Fibroblast of skin of abdomen (primary cell): ENCODE measurements around the gene FKBP5.
"Not testable (repeated sequence)": the region's sequence is repeated elsewhere in the genome, so short reads cannot be mapped to it uniquely, and the experiment has no call there.

ENCODE experiments used
- DNase-seq: peaks from one replicate; pipeline ENCODE4 v3.0.0-alpha.2; 2013

The FKBP5 gene

DNA sequence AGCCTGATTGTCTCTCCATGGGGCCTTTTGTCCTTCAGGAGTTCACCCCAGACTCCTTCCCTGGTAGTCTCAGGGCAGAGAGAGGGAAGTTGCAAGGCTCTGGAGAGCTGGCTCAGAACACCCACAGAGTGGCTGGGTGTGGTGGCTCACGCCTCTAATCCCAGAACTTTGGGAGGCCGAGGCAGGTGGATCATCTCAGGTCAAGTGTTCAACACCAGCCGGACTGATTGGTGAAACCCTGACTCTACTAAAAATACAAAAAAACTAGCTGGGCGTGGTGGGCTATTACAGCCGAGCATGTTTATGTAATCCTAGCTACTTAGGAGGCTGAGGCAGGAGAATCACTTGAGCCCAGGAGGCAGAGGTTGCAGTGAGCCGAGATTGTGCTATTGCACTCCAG lies 152.9 kb downstream of the FKBP5 start:
- DNase-seq, result not testable (repeated sequence)

DNA sequence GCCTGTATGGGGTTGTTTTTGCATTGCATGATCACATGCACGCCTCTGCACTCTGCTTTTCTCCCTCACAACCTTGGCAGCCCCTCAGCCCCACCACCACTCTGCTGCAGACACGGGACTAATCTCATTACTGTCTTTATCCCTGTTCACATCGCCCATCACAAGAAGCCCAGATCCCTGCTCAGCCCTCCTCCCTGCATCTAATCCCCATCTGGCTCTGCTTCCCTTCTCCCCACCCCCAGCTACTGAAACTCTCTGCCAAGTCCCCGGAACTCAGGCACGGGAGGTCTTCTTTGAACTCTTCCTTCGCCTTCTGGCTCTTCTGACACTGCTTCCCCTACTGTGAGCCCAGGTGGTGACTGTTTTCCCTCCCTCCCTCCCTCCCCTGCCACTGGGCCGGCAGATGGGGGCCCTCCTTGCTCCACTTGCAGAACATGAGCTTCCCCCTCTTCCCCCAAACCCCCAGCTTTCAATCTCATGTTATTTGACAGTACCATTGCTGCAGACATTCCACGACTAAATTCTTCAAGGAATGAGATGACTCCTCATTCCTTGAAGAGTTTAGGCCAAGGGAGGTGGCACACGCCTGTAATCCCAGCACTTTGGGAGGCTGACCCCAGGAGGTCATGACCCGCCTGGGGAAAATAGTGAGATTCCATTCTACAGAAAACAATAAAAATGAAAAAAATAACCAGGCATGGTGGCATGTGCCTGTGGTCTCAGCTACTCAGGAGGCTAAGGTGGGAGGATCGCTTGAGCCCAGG lies 154.1 kb downstream of the FKBP5 start:
- peak; percentile 38 for DNase-seq

DNA sequence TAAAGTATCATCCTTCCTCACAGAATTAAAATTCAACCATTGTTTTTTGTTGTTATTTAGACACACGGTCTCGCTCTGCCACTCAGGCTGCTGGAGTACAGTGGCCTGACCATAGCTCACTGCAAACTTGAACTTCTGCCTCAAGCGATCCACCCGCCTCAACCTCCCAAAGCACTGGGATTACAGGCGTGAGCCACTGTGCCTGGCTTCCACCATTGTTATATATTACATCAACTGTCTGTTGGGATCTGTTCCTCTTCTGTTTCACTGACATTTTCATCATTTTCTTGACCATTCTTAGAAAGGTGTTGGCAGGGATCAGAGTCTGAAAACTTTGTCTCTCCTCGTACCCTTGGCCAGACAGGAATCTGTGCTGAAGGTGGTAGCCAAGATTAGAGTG lies 154.7 kb downstream of the FKBP5 start:
- DNase-seq, result no peak

DNA sequence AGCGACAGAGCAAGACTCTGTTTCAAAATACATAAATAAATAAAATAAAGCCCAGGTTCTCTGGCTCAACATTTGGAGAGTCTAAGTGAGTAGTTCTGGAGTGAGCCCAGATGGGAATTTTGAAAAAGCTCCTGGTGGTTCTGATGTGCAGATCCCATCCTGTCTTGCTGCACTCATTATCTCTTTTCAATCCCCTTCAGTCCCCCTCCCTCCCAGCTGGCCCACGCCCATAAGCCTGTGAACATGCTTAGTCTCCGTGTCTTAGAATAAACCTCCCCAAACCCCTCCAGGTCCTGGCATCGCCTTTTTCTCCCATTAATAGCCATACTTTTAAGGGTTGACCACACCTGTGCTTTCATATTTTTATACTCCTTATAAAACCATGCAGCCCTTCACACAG lies 156.6 kb downstream of the FKBP5 start:
- DNase-seq, result no peak

DNA sequence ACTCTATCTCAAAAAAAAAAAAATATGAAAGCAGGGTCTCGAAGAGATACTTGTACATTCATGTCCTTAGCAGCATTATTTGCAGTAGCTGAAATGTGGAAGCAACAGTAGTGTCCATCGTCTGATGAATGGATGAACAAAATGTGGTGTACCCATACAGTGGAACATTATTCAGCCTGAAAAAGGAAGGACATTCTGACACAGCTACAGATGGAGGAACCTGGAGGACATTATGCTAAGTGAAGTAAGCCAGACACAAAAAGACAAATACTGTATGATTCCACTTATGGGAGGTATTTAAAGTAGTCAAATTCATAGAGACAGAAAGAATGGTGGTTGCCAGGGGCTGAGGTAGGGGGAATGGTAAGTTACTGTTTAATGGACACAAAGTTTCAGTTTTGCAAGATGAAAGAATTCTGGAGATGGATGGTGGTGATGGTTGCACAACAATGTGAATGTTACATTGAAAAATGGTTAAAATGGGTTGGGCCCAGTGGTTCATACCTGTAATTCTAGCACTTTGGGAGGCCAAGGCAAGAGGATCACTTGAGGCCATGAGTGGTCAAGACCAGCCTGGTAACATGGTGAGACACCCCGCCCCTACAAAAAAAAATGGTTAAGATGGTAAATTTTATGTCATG lies 164.2 kb downstream of the FKBP5 start:
- DNase-seq, result no peak
